KBM-7 (cell line): ENCODE results near the gene MRPL21.
"Not testable (repeated sequence)": the region's sequence is repeated elsewhere in the genome, so short reads cannot be mapped to it uniquely, and the experiment has no call there.

ENCODE experiments used
- DNase-seq: peaks from one replicate; pipeline ENCODE4 v3.0.0-alpha.2; 2015
- in situ Hi-C: fragments of 300-500 bp; cut with MboI; formaldehyde crosslinking; loops from 2 replicates; pipeline ENCODE4 v1.14.3; 2020; ENCODE audit warnings: low sequenced_read_pairs, low pct_unique_long_range_greater_than_20kb, mixed read lengths

The MRPL21 gene

DNA sequence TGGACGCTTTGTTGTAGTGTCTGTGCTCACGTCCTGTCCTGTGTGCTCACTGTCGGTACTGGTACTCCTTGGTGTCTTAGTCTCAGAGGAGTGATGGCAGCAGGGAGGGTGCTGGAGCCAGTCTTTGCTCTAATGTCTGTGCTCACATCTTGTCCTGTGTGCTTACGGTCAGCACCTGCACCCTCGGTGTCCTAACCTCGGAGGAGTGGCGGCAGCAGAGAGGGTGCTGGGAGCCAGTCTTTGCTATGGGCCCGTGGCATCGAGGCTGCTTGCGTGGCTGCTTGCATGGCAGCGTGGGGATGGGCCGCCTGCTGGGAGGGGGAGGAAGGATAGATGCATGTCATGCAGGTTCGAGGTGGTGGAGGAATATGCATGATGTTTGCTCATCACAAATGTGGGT, 12.8 kb upstream of the MRPL21 start:
- DNase-seq = no peak
- in situ Hi-C loops = no loop called here

DNA sequence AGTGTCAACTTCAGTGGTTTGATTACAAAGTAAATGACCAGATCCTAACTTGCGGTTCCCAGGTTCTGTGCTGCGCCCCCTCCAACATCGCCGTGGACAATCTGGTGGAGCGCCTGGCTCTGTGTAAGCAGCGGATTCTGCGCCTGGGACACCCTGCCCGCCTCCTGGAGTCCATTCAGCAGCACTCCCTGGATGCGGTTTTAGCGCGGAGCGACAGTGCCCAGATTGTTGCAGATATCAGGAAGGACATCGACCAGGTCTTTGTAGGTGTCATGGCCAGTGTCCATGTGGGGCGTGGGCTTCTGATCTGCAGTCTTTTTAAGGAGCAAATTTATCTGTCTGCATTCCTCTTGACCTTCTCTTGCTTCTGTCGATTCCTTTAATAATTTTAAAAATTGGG, 11.1 kb upstream of the MRPL21 start:
- in situ Hi-C loops = no loop called here
- DNase-seq = no peak

DNA sequence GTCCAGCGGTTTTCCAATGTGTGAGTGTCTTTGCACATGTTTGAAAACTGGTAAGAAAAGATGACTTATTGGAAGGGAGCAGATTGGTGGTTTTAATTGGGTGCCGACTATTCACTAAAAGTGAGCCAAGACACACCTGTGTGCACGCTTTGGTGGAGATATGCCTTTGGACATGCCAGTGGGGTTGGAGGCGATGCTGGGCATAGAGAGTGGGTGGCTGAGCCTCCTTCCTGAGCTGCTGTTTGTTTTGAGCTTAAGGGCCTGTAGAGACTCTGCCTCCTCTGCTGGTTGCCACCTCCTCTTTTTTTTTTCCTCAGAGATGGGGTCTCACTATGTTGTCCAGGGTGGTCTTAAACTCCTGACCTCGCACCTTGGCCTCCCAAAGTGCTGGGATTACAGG, 9.6 kb upstream of the MRPL21 start:
- no peak for DNase-seq
- in situ Hi-C loops = no loop called here

DNA sequence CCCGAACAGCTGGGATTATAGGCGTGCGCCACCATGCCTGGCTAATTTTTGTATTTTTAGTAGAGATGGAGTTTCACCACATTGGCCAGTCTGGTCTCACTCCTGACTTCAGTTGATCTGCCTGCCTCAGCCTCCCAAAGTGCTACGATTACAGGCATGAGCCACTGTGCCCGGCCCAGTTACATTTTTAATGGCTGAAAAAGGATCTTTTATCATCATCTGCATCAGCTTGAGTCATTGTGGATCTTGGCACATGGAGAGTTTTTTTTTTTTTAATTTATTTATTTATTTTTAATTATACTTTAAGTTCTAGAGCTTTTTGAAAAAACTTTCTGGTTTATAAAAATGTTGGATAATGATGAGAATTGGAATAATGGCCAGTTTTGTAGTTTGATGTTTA, 8.6 kb upstream of the MRPL21 start:
- in situ Hi-C loops = no loop called here
- DNase-seq = no peak

DNA sequence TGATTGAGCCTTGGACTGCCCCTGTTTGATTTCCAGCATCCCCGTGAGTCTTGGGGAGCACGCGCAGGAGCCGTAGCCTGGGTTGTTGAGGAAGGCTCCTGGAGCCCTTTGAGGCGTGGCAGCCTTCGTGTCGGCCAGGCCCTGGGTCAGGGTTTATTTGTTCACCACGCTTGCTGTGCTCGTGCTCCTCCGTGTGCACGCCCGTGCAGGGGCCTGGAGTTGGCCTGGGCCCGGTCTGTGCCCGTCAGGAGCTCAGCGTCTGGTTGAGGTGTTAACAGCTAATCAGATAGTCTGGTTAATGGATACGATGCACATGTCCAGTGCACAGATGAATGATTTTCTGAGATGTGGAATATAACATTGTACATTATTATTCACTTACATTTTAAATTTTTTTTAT, 8.1 kb upstream of the MRPL21 start:
- no peak for DNase-seq
- in situ Hi-C loops = no loop called here

DNA sequence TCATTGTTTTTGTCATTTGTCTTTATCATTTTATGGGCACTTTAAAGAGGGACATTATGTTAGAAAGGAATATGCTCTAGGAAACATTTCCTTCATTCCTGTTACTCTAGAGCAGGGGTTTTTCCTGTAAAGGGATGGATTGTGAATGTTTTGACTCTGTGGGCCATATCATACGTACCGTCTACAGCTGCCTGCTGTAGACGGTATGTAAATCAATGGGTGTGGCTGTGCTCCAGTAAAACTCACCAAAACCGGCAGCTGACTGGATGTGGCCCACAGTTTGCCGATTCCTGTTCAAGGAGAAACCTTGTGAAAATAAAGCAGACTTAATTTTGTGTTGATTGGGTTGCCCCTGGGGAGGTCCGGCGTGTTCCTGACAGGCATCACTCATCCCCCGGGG, 7.3 kb upstream of the MRPL21 start:
- no peak for DNase-seq
- in situ Hi-C loops = no loop called here

DNA sequence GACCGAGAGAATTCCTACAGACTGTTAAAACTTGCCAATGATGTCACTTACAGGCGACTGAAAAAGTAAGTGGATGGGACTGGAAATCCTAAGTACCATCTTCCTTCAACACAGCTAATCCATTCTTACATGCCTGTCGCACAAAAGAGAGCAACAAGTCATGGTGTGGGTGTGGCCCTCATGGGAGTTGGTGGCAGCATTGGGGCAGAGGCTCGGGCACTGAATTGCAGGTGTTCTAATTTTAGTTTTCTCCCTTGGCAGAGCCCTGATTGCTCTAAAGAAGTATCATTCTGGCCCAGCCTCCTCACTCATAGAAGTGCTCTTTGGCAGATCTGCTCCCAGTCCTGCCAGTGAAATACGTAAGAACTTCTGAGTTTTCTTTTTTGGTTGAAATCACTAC, 4.6 kb upstream of the MRPL21 start:
- in situ Hi-C loops = no loop called here
- no peak for DNase-seq

DNA sequence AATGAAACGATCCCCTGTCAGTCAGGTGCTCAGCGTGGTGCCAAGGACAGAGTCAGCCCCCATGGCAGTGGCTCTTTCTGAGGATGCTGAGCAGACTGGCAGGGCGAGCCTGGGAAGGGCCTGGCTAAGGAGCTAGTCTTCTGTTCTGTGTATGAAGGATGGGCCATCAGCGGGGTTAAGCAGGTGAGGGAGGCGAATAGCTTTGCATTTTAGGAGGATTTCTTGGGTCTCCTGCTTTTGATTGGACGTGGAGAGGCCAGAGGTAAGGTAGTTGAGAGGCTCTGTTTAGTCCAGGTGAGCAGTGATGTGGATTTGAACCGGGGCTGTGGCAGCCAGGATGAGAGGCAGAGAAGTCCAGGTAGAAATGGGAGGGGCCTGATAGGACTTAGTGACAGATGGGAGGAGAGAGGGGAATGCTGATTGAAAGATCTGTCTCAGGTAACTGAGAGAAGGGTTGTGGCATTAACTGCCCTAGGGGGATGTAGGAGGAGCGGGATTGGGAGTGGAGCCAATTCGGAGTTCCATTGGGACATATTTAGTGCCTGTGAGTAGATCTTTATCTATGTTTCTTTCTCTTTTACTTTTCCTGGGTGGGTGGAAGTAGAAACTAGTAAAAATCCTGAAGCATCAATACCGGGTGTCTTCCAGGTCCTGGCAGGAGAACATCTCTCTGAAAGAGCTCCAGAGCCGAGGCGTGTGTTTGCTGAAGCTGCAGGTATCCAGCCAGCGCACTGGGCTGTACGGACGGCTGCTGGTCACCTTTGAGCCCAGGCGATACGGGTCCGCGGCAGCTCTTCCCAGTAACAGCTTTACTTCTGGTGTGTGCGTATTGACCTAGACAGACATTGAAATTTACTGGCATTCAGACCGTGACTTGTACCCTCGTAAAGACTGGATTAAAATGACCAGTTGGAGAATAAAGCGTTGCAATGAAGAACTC, 2.1 kb upstream of the MRPL21 start:
- no peak for DNase-seq

DNA sequence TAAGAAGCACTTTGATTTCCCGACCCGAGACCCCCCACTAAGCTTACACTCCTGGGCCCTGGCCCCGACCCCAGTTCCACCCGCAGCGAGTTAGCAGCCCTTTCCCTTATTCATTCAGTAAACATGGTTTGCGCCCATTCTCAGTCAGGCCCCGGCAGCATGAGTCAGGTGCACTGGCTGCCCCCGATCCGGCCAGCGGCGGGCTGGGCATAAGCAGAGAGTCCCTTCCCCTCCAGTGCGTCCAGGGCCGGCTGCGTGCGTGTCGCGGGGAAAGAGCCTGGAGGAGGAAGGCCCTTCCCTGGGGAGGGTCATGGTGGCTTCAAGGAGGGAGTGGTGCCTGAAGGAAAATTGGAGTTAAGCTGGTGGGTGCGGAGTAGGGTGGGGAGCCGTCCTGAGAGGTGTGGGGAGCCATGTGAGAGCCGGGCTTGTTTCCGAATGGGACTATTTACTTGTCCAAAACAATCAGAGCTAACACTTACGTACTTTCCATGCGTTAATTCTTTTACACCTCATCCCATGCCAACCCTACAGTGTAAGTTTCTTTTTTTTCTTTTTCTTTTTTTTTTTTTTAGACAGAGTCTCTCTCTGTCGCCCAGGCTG, 716 bp upstream of the MRPL21 start:
- in situ Hi-C loops = no loop called here
- DNase-seq = peak; percentile 36

More for the DNA sequence above, 2.1 kb upstream of the MRPL21 start:
- in situ Hi-C loops = no loop called here

DNA sequence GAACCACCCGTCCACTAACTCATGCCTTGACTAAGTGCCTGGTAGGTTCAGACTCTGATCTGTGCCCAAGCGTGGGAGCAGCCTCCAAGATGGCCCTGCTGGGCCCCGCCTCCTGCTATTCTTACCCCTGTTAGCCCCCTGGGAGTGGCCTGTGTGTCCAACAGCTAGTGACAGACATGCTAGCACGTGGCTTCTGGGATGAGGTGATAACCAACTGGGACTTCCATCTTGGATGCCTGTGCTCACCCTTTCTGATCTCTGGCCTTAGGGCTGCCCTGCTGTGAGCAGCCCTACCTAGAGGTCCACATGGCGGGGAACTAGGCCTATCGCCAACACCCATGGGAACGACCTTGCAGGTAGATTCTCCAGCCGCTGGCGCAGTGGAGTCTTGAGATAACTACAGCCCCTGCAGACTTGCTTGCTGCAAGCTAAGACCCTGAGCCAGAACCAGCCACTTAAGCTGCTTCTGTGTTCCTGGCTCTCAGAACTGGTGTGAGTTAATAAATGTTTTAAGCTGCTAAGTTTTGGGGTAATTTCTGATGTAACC, 2.7 kb downstream of the MRPL21 start:
- in situ Hi-C loops = no loop called here
- DNase-seq = no peak

DNA sequence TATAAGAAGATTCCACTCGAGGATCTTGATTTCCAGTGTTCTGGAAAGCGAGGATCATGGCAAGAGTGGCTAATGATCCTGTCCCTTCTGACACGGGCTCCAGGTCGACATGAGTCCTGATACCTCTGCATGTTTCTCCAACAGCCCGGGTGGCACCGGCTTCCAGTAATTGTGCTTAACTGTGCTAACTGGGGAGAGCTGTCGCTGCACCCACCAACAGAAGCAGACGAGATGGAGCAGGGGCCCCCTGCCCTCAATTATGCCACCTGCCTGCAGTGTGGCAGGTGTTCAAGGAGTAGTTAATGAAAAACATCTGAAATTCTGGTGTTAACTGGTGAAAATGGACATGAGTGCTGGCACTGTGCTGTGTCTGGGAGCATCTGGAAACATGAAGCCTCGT, 6.2 kb downstream of the MRPL21 start:
- in situ Hi-C loops = no loop called here
- no peak for DNase-seq

DNA sequence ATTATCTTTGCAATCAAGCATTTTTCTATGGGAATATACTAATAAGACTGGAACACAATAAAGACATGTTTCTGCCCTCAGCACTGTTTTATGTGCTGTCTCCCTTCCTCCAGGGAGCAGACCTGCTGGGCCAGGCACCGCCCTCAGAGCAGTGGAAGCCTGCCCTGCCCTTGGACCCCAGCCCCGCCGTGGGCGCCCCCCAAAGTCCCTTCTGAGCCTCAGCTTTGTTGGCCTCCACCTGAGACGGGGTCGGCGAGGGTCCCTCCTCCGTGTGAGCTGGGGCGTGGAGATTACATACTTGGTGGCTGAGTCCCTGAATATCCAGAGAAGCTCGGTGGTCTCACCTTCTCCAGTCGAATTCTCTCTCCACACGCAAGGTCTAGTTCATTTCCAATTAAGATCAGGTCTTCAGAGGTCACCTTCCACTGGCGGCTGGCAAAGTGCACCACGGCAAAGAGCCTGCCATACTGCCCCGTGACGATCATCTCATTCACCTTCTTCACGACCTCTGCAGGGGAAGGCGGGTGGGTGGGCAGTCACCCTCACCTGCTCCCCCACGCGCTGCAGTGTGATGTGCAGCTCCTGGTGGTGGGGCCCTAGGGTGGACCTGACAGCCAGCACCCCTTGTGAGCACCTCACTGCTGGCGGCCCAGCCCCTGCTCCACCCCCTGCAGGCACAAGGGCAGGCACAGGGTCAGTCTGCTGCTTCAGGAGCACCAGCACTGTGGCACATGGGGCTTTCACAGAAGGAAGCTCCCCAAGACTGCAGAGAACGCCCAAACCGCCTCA, 7.3 kb downstream of the MRPL21 start:
- DNase-seq = no peak
- in situ Hi-C loops = no loop called here

DNA sequence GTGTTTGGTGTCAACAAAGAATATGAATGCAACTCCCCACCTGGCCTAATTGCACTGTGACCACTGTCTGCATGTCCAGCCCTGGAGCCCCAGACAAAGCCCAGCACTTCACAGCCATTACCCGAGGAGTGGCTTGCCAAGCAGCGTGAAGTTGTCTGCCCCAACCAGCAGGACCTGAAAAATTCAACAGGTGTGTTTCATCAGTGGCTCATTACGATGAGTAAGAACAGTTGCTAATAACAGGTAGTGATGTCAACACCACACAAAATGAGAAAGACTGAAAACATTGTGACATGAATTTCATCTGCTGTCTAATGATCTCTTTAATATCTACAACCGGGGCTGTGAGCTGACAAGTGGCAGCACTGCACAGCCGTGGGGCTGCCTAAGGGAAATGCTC, 10.3 kb downstream of the MRPL21 start:
- no peak for DNase-seq
- in situ Hi-C loops = no loop called here

DNA sequence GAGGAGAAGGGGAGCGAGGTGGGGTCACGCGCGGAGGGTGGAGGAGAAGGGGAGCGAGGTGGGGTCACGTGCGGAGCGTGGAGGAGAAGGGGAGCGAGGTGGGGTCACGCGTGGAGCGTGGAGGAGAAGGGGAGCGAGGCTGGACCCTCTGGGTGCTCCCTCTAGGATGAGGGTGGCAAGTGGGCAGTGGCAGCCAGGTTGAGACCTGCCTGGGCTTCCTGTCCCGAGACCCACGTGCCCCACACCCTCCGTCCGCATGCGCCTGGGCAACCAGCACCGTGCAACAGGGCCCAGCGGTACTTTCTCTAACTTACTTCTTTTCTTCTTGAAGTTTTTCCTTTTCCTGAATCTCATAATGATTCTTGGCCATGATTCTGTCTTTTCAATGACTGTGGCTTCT, 11.1 kb downstream of the MRPL21 start:
- no peak for DNase-seq
- in situ Hi-C loops = no loop called here

DNA sequence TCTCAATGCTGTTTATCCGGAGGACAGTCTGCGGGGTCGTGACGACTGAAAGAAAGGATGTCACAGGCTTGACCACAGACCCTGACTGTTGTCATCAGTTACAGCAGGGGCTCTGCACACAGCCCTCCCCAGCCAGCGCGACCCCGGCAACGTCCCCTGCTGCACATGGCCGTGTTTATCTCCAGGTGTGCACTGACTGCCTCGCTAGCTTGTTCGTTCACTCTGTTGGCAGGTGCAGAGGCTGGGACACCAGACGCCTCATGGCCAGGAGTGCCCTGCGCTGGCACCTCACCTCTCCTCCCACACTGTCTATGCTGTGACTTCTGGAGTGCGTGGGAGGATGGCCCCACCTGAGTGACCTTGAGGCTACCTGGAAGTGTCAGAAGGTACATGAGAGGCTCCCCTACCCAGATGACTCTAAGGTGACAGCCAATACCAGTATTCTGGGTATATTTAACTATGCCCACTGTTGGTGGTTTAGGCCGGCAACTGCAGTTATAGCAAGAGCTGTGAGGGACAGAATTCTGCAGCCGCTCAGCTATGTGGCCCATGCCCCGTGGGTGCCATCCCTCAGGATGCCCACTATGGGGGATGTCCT, 12.2 kb downstream of the MRPL21 start:
- no peak for DNase-seq
- in situ Hi-C loops = no loop called here

DNA sequence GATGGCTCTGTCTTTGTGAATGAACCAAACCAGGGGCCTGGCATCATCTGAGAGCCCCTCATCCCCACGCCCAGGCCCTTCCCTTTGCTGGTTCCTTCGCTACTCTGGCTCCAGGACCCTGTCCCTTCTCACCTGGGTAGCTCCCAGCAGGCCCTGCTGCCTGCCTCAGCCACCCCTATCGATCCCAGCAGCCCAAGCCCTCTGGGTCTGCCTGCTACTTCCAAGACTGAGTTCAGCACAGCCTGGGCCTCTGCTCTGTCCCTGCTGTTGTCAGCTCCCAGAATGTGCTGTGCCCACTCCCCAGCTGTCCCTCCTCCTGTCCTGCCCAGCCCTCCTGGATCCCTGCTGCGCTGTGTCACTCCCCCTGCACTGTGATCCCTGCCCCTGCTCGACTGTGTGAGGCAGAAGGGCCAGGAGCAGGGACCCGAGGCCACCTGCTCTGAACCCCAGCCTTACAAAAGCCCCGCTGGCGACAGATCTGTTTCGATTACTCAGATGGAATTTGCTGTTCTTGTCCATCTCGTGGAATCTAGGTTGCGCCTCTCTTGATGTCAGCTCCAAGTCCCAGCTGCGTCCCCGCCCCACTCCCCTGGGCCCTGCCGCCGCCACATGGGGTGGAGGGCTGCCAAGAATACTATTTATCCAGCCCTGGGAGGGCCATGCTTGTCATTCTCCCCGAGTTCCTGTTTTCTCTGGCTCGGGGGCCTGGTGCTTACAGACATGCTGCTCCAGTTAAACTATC, 13.0 kb downstream of the MRPL21 start:
- DNase-seq = peak; percentile 32
- in situ Hi-C loops = no loop called here

DNA sequence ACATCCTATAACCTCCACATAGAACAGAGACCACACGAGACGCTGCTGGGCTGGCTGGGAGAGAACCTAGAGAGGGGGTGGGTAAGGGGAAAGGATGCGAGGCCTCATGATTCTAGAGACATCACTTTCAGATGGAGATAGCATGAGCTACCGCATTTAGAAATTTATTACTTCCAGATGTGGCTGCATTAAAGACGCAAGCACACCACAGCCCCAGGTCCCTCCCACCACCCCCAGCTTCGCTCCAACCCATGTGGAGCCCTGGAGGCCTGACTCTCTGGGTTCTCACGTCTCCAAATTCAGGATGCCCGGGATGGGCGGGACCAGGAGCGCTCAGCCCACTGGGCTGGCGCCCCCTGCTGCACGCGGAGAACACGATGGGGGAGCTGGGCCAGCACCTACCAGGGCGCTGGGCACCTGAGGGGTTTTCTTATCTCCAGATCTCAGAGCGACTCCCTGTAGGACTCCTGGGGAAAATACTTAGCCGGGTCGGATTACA, 13.6 kb downstream of the MRPL21 start:
- DNase-seq = no peak
- in situ Hi-C loops = no loop called here

DNA sequence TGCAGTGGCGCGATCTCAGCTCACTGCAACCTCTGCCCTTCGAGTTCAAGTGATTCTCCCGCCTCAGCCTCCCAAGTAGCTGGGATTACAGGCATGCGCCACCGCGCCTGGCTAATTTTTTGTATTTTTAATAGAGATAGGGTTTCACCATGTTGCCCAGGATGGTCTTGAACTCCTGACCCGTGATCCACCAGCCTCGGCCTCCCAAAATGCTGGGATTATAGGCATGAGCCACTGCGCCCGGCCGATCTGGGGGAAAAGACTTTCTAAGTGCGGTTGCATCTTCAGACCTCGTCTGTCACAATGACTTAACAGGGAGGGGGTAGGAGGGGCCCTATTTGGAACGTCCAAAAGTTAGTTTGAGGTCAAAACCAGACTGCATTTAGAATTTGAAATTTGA, 18.8 kb downstream of the MRPL21 start:
- in situ Hi-C loops, DNase-seq: not testable (repeated sequence)

DNA sequence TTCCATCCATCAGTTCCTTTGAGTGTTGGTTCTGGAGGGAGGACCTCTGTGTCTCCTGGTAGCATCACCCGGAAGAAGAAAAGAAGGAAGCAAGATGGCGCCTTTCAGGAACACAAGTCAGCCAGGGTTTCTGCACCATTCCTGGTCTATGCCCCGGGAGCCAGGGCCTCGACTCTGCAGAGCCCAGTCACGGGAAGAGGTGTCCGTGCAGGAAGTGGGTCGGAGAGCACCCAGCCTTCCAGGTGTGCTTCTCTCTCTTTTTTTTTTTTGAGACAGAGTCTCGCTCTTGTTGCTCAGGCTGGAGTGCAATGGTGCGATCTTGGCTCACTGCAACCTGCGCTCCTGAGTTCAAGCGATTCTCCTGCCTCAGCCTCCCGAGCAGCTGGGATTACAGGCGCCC, 21.2 kb downstream of the MRPL21 start:
- no peak for DNase-seq
- in situ Hi-C loops = no loop called here
